Thyroid gland (tissue), 4 donors: ENCODE results near the gene PITRM1.

Experiments used
- POLR2A ChIP-seq, 2 donors: fragments of 450-650 bp; IDR thresholded peaks; one replicate each; pipeline ENCODE4 v1.6.1; 2017; ENCODE audit warnings: antibody characterized with exemption in 2 of 2, mild to moderate bottlenecking in 2 of 2, moderate library complexity in 1 of 2
- TF ChIP-seq, protein P1 (sequence below), 6 experiments: fragments of 200-600 bp in 3 of 6; fragments of 450-650 bp in 3 of 6; sonication (generic) in 3 of 6; IDR thresholded peaks; one replicate each; pipeline ENCODE4 v1.5.1; 2016 to 2019; ENCODE audit warnings: antibody characterized with exemption in 6 of 6, mild to moderate bottlenecking in 2 of 6, inconsistent platforms in 1 of 6, moderate library complexity in 1 of 6

DNA sequence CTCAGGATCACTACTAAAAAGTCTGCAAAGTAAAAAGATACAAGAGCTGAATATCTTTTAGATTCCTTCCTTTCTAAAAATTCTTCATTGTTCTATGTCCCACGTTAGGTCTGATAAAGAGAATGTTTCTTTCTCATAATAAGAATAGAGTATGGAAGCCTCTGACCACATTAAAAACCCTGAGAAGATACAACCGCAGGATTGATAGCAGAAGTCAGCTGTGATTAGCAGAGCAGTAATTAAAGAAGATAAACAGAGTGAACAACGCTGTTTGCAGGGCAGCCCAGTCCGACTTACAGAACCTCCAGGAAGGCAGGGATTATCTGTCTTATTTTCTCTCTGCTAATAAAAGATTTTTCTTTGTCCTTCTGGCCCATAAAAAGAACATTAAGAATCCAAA, 31.4 kb upstream of the PITRM1 start:
- TF ChIP-seq, protein P1, sequence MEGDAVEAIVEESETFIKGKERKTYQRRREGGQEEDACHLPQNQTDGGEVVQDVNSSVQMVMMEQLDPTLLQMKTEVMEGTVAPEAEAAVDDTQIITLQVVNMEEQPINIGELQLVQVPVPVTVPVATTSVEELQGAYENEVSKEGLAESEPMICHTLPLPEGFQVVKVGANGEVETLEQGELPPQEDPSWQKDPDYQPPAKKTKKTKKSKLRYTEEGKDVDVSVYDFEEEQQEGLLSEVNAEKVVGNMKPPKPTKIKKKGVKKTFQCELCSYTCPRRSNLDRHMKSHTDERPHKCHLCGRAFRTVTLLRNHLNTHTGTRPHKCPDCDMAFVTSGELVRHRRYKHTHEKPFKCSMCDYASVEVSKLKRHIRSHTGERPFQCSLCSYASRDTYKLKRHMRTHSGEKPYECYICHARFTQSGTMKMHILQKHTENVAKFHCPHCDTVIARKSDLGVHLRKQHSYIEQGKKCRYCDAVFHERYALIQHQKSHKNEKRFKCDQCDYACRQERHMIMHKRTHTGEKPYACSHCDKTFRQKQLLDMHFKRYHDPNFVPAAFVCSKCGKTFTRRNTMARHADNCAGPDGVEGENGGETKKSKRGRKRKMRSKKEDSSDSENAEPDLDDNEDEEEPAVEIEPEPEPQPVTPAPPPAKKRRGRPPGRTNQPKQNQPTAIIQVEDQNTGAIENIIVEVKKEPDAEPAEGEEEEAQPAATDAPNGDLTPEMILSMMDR (IDR thresholded peaks at IDR 0.05), result no peak
- TF ChIP-seq POLR2A (IDR thresholded peaks at IDR 0.05), result no peak
